NAMALWA (cell line): Measurements from ENCODE around the gene TEX14.
A peak's percentile ranks its signal among the peaks of the same experiment; 100 is the strongest.
"Not testable (repeated sequence)": the region's sequence is repeated elsewhere in the genome, so short reads cannot be mapped to it uniquely, and the experiment has no call there.

Experiments used
- DNase-seq: peaks from one replicate; pipeline ENCODE4 v3.0.0-alpha.2; 2015; ENCODE audit warnings: low spot score

Gene TEX14

GRCh38 chr17:58692239-58693055 is 602 bp upstream of the TEX14 start, which contains the start of gene RAD51C:
Gene RAD51C, plus strand, starts transcription at chr17:58692602. Its CDS starts 42 bp downstream, at chr17:58692644.
- peak; percentile 94 for DNase-seq

GRCh38 chr17:58690033-58690432 is 1.8 kb downstream of the TEX14 start:
- DNase-seq, result not testable (repeated sequence)

- no peak for DNase-seq
Observed at GRCh38 chr17:58688521-58688920, 3.3 kb downstream of the TEX14 start.

- no peak for DNase-seq
Observed at GRCh38 chr17:58686980-58687379, 4.9 kb downstream of the TEX14 start.

- not testable (repeated sequence) for DNase-seq
Observed at GRCh38 chr17:58684462-58684861, 7.4 kb downstream of the TEX14 start.

GRCh38 chr17:58684003-58684402 is 7.8 kb downstream of the TEX14 start:
- no peak for DNase-seq

GRCh38 chr17:58680038-58680369 is 11.8 kb downstream of the TEX14 start:
- DNase-seq, result no peak

- no peak for DNase-seq
Observed at GRCh38 chr17:58679263-58680037, 12.4 kb downstream of the TEX14 start.

- not testable (repeated sequence) for DNase-seq
Observed at GRCh38 chr17:58678287-58678686, 13.6 kb downstream of the TEX14 start.

- DNase-seq, result no peak
Observed at GRCh38 chr17:58677194-58677880, 14.5 kb downstream of the TEX14 start.

- no peak for DNase-seq
Observed at GRCh38 chr17:58671969-58672368, 19.9 kb downstream of the TEX14 start.

GRCh38 chr17:58669853-58670252 is 22.0 kb downstream of the TEX14 start:
- no peak for DNase-seq

- no peak for DNase-seq
Observed at GRCh38 chr17:58668598-58668935, 23.3 kb downstream of the TEX14 start.

GRCh38 chr17:58667934-58668597 is 23.8 kb downstream of the TEX14 start:
- DNase-seq, result no peak

GRCh38 chr17:58666858-58667267 is 25.0 kb downstream of the TEX14 start:
- no peak for DNase-seq

- no peak for DNase-seq
Observed at GRCh38 chr17:58665946-58666857, 25.6 kb downstream of the TEX14 start.

- no peak for DNase-seq
Observed at GRCh38 chr17:58664302-58664701, 27.5 kb downstream of the TEX14 start.

- DNase-seq, result no peak
Observed at GRCh38 chr17:58661499-58661898, 30.3 kb downstream of the TEX14 start.

GRCh38 chr17:58660621-58661020 is 31.2 kb downstream of the TEX14 start:
- DNase-seq, result no peak

GRCh38 chr17:58659714-58660084 is 32.1 kb downstream of the TEX14 start:
- DNase-seq, result not testable (repeated sequence)
